Erythroblast (primary cell): Measurements from ENCODE around the gene MAGEF1.

ENCODE experiments used
- GATA1 ChIP-seq: IDR thresholded peaks from 2 replicates; pipeline ENCODE4 v1.6.1; 2011; ENCODE audit warnings: low read depth, mild to moderate bottlenecking, control low read depth, low read length, moderate library complexity
- POLR2A ChIP-seq: IDR thresholded peaks from 2 replicates; pipeline ENCODE4 v1.6.1; 2011; ENCODE audit warnings: mild to moderate bottlenecking, low read length

- TF ChIP-seq POLR2A (no peak), GATA1 (no peak)
These were observed 23.5 kb downstream of the MAGEF1 start for GRCh38 chr3:184688251-184688881.
